Astrocyte of the hippocampus (primary cell): ENCODE data around the gene EMC1.
"Not testable (repeated sequence)": the region's sequence is repeated elsewhere in the genome, so short reads cannot be mapped to it uniquely, and the experiment has no call there.

ENCODE experiments used
- DNase-seq: peaks from one replicate; pipeline ENCODE4 v3.0.0; 2011; ENCODE audit warnings: low read depth, low spot score

EMC1 gene

GRCh38 chr1:19260211-19261138 lies 9.2 kb upstream of the EMC1 start:
- DNase-seq, result peak; percentile 63

DNA sequence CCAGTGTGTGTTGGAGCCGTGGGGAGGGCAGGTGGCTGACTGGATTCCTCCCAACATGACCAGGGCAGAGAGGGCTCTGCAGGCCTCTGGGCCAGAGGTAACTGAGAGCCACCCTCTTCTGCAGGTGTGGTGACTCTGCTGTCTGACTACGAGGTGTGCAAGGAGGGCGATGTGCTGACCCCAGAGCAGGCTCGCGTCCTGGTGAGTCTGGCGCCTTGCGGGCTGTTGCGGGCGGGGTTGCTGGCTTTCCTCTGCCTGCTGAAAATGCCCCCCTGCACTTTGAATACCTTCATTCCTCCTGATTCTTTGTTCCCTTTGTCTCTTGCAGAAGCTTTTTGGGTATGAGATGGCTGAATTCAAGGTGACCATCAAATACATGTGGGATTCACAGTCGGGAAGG lies 7.0 kb upstream of the EMC1 start:
- DNase-seq, result no peak

DNA sequence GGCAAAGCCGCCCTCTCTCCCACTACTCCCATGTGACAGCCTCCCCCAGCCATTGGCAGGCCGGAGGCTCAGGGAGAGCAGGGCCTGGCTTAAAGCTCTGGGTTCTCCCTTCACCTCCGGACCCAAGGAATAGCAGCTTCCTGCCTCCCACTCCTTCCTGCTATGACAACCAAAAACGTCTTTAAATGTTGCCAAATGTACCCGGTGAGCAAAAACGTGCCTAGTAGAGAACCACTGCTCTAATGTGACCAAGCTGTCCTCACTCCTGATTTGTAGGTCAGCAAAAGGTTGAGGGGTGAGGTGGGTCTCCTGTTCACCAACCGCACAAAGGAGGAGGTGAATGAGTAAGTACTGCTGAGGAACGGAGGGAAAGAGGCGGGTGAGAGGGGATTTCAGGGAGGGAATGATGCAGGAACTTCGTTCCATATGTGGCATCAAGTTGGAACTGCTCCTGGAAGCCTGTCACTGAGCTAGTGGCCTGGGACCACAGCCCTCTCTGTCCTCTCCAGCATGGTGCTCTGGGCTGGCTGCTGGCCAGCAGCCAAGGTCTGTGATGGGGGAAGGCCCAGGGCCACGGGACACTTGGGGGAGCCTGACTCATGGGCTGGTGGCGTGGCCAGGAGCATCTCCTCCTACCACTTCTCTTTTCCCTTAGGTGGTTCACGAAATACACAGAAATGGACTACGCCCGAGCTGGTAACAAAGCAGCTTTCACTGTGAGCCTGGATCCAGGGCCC lies 6.0 kb upstream of the EMC1 start:
- DNase-seq, result no peak

DNA sequence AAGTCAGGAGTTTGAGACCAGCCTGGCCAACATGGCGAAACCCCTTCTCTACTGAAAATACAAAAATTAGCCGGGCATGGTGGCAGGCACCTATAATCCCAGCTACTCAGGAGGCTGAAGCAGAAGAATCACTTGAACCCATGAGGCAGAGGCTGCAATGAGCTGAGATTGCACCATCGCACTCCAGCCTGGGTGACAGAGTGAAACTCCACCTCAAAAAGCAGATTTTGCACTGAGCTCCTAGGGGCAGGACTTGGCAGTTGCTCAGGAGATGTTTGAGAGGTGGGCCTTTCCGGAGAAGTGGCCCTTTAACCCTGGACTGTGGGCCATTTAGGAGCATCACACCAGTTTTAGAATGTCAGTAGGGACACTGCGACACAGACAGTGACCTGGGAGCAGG lies 5.0 kb upstream of the EMC1 start:
- DNase-seq, result not testable (repeated sequence)

- DNase-seq, result no peak
Measured at GRCh38 chr1:19255288-19255687, 4.0 kb upstream of the EMC1 start.

DNA sequence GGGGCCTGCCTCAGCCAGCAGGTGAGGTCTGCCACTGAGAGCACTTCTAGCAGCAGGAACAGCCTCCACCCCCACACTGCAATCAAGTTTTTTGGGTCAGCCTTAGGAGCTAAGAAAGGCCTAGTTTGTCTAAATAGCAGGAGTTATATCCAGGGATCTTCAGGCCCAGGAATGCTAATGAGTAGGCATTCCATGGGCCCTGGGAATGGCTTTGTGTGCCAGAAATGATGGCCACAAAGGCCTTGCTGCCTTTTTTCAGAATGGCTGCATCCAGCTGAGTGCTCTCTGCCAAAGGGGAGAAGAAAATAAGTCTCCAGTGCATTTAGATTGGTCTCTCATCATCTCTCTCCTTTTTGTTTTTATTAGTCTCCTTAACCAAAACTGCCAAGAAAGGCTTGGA lies 3.1 kb upstream of the EMC1 start:
- peak; percentile 69 for DNase-seq

GRCh38 chr1:19250629-19251304 lies 557 bp downstream of the EMC1 start:
- DNase-seq, result peak; percentile 10

DNA sequence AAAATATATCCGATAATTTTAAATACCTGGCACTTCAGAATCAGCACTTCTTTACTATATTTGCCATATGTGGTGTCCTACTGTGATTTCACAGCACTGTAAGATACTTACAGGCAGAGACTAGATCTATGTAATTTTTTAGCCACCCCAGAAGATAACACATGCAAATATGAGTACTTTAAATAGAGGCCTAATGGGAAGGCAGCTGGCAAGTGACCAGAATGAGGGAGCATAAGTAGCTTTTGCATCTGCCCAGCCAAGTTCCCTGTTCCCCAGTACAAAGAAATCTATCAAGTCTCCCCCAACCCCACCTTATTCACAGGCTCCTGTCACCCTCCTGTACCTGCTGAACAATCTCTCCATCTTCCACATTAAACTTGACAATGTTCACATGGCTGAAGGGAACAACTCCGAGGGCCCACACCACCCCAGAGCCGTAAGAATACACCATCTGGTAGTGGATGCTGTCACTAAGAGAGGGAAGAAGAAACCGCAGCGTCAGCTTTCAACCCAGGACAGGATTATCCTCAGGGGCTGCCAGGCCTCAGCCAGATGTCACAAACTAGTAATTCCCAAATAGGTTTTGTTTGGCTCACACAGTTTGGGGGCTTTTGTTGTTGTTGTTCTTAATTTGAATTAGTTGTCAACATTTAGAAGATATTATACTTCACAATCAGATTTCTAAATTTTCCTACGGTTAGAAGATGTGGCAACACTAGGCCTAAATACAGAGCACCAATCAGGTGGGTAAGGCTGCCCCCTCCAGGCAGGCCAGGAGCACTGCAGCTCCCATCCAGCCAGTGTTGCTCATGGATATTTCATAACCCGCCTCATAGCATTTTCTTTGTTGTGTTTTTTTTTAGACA lies 10.4 kb downstream of the EMC1 start:
- peak; percentile 56 for DNase-seq

DNA sequence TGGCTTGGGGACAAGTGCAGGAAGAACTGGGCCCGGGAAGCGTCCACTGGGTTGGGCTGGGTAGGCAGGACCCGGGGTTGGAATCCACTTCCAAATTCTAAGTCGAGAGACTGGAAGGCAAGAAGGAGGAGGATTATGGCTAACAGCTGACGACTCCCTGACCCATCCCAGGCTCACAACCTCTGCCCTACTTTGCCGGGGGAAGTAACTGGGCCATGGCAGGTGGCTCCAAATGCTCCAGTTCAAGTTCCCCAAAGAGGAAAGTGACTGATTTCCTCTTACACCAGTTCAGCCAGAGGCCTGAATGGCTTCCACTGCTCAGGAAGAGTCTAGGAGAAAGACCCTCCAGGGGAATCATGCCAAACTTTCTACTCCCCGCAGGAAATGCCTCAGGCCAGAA lies 11.4 kb downstream of the EMC1 start:
- no peak for DNase-seq

- DNase-seq, result no peak
Measured at GRCh38 chr1:19234224-19234623, 17.1 kb downstream of the EMC1 start.

DNA sequence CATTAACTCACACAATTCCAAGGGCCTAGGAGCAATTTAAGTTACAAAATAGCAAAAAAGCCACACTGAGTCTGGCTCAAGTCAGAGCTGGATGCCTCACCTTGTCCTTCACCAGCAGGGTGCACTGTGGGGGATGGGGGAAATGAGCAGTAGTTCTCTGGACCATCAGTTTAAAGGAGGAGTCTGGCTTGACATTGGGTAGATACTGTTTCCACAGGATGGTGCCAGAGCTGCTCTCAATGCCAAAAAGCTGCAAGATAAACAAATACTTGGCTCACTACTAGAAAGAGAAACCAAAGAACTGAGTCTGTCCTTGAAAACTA lies 18.8 kb downstream of the EMC1 start:
- DNase-seq, result peak; percentile 74

DNA sequence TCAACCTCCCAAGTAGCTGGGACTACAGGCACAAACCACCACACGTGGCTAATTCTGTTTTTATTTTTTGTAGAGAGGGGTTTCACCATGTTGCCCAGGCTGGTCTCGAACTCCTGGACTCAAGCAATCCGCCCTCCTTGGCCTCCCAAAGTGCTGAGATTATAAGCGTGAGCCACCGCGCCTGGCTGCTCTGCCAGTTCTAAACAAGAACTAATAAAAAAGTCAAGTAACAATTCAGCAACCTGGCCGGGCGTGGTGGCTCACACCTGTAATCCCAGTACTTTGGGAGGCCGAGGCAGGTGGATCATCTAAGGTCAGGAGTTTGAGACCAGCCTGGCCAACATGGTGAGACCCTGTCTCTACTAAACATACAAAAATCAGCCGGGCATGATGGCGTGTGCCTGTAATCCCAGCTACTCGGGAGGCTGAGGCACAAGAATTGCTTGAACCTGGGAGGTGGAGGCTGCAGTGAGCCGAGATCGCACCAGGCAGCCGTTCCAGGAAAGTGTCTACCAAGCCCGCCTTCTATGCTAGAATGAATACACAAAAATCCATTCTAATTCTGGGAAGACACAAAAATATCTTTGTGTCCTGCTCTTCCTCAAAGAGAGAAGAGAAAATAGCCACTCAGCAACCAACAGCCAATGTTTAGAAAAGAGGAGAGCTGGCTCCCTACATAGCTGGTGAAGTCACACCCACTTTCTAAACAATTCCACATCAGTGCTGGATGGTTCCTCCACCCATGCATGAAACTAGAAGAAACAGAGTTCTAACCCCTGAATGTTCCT lies 19.4 kb downstream of the EMC1 start:
- not testable (repeated sequence) for DNase-seq

DNA sequence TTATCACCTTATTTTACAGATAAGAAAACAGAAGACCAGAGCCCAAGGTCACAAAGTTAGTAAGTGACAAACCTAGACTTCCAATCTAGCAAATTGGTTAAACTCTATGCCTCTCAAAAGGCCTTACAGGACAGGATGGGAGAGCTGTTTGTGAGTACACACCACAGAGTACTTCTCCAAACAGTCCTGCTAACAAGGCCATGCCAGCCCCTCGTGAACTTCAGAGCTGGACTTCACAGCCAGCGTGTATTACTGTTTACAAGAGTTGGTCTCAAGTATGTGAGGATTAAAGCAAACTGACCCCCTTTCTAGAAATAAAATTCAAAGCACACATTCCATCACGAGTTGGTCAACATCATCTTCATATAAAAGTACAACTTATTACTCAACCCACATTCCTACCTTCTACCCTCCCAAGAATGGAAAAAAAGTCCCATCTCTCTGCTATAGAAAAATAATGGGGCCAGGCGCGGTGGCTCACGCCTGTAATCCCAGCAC lies 21.4 kb downstream of the EMC1 start:
- DNase-seq, result no peak

DNA sequence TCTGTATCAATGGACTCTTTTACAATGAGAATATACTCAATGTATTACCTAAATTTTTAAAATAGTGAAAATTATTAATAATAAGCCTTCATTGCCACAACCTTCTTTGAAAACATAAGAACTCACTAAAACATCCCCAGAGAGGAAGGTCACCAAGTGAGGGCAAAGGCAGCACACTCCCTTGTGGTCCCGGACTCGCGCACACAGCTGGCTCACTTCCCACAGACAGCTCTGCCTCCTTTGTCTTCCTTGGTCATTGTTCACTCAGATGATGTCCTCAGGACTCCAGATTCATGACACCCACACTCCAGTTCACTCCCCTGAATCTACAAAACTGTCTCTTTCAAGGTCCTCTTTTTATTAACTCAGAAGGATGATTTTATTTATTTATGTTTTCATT lies 22.1 kb downstream of the EMC1 start:
- no peak for DNase-seq

- DNase-seq, result peak; percentile 19
Measured at GRCh38 chr1:19222979-19223824, 28.1 kb downstream of the EMC1 start.

GRCh38 chr1:19222573-19222972 lies 28.8 kb downstream of the EMC1 start:
- no peak for DNase-seq

GRCh38 chr1:19220991-19221390 lies 30.3 kb downstream of the EMC1 start:
- DNase-seq, result no peak

- no peak for DNase-seq
Measured at GRCh38 chr1:19220080-19220846, 31.1 kb downstream of the EMC1 start.

GRCh38 chr1:19219451-19219850 lies 31.9 kb downstream of the EMC1 start:
- DNase-seq, result no peak
